NT2/D1 (cell line): ENCODE results near the gene CDC42EP5.
"Not testable (repeated sequence)": the region's sequence is repeated elsewhere in the genome, so short reads cannot be mapped to it uniquely, and the experiment has no call there.

Source experiments
- DNase-seq: peaks from one replicate; pipeline ENCODE4 v3.0.0-alpha.2; 2011; ENCODE audit warnings: low read depth, low spot score
- H3K27me3 ChIP-seq: 2 replicates; pipeline ENCODE4 v1.6.0; 2011; ENCODE audit warnings: mild to moderate bottlenecking; ENCODE audit not compliant: insufficient read length, insufficient read depth
- H3K36me3 ChIP-seq: 2 replicates; pipeline ENCODE4 v1.6.1; 2011; ENCODE audit warnings: mild to moderate bottlenecking, low read length, mixed read lengths; ENCODE audit not compliant: insufficient read depth, insufficient read length
- H3K4me1 ChIP-seq: 2 replicates; pipeline ENCODE4 v1.5.1; 2011; ENCODE audit not compliant: insufficient read depth, insufficient read length
- H3K4me3 ChIP-seq: 2 replicates; pipeline ENCODE4 v1.5.1; 2011; ENCODE audit warnings: low read depth; ENCODE audit not compliant: insufficient read length
- H3K9ac ChIP-seq: 2 replicates; pipeline ENCODE4 v1.6.0; 2011; ENCODE audit warnings: low read depth; ENCODE audit not compliant: insufficient read length
- H3K9me3 ChIP-seq: 2 replicates; pipeline ENCODE4 v1.5.1; 2011; ENCODE audit warnings: mild to moderate bottlenecking, low read length; ENCODE audit not compliant: insufficient read depth
- SUZ12 ChIP-seq: IDR thresholded peaks from 2 replicates; pipeline ENCODE4 v1.6.1; 2011; ENCODE audit not compliant: insufficient read length, insufficient read depth; ENCODE audit errors: extremely low read depth
- YY1 ChIP-seq: IDR thresholded peaks from 2 replicates; pipeline ENCODE4 v1.6.1; 2011; ENCODE audit not compliant: insufficient read length, insufficient read depth
- ZNF274 ChIP-seq: IDR thresholded peaks from 2 replicates; pipeline ENCODE4 v1.6.1; 2011; ENCODE audit warnings: mild to moderate bottlenecking, low read depth, low read length

The CDC42EP5 gene

GRCh38 chr19:54473071-54473891, at the start of gene CDC42EP5:
Gene CDC42EP5, minus strand, starts transcription at chr19:54473296. Its CDS starts 7,749 bp downstream, at chr19:54465547.
- H3K9ac ChIP-seq = peak within 1 kb of the TSS; percentile 61
- H3K36me3 ChIP-seq = no peaks in the 10 kb centered on the region
- peak within 1 kb of the TSS; percentile 2 for H3K4me3 ChIP-seq
- DNase-seq = no peak
- H3K9me3 ChIP-seq = no peaks in the 10 kb centered on the region
- TF ChIP-seq SUZ12 (no peak), YY1 (no peak), ZNF274 (no peak)
- H3K27me3 ChIP-seq = no peaks in the 10 kb centered on the region
- H3K4me1 ChIP-seq = peaks cover 8% of the 10 kb centered on the region

GRCh38 chr19:54521860-54522513, 48.9 kb upstream of the CDC42EP5 start:
- no peak for TF ChIP-seq SUZ12
- TF ChIP-seq ZNF274 = no peak
- no peak for TF ChIP-seq YY1
- Histone ChIP-seq H3K9me3 (no peaks in the 10 kb centered on the region), H3K36me3 (no peaks in the 10 kb centered on the region), H3K27me3 (no peaks in the 10 kb centered on the region), H3K4me1 (no peaks in the 10 kb centered on the region), H3K9ac (no peak overlapping the region), H3K4me3 (no peak overlapping the region)
- no peak for DNase-seq

- Histone ChIP-seq H3K9me3 (no peaks in the 10 kb centered on the region), H3K27me3 (no peaks in the 10 kb centered on the region), H3K4me1 (no peaks in the 10 kb centered on the region), H3K4me3 (no peak overlapping the region), H3K9ac (no peak overlapping the region), H3K36me3 (no peaks in the 10 kb centered on the region)
- DNase-seq = no peak
- TF ChIP-seq SUZ12 = no peak
- TF ChIP-seq YY1 = no peak
- TF ChIP-seq ZNF274 = no peak
Observed at GRCh38 chr19:54521022-54521859, 48.1 kb upstream of the CDC42EP5 start.

- H3K9ac ChIP-seq = no peak overlapping the region
Observed at GRCh38 chr19:54518844-54519243, 45.7 kb upstream of the CDC42EP5 start.

GRCh38 chr19:54517483-54517882, 44.4 kb upstream of the CDC42EP5 start:
- H3K4me3 ChIP-seq = no peak overlapping the region
- H3K27me3 ChIP-seq = peaks cover 14% of the 10 kb centered on the region
- no peak for TF ChIP-seq ZNF274
- no peak for TF ChIP-seq SUZ12
- TF ChIP-seq YY1 = no peak
- H3K4me1 ChIP-seq = no peaks in the 10 kb centered on the region
- DNase-seq = peak; percentile 57
- H3K9ac ChIP-seq = no peak overlapping the region
- no peaks in the 10 kb centered on the region for H3K9me3 ChIP-seq
- H3K36me3 ChIP-seq = no peaks in the 10 kb centered on the region

More at GRCh38 chr19:54518844-54519243, 45.7 kb upstream of the CDC42EP5 start:
- H3K27me3 ChIP-seq = peaks cover 14% of the 10 kb centered on the region
- TF ChIP-seq YY1 = no peak
- no peak for TF ChIP-seq ZNF274
- no peak for TF ChIP-seq SUZ12
- H3K4me3 ChIP-seq = no peak overlapping the region
- DNase-seq = no peak
- no peaks in the 10 kb centered on the region for H3K4me1 ChIP-seq
- H3K9me3 ChIP-seq = no peaks in the 10 kb centered on the region
- no peaks in the 10 kb centered on the region for H3K36me3 ChIP-seq

- Histone ChIP-seq H3K4me3 (no peak overlapping the region), H3K9me3 (no peaks in the 10 kb centered on the region), H3K27me3 (peaks cover 14% of the 10 kb centered on the region), H3K9ac (no peak overlapping the region), H3K4me1 (no peaks in the 10 kb centered on the region), H3K36me3 (no peaks in the 10 kb centered on the region)
- DNase-seq = no peak
- TF ChIP-seq YY1 = no peak
- no peak for TF ChIP-seq SUZ12
- no peak for TF ChIP-seq ZNF274
Observed at GRCh38 chr19:54515156-54515555, 42.1 kb upstream of the CDC42EP5 start.

GRCh38 chr19:54509200-54509940, 36.3 kb upstream of the CDC42EP5 start:
- not testable (repeated sequence) for H3K4me3 ChIP-seq, H3K36me3 ChIP-seq, H3K9me3 ChIP-seq, H3K9ac ChIP-seq, H3K4me1 ChIP-seq, H3K27me3 ChIP-seq, DNase-seq

- H3K4me1 ChIP-seq, H3K9me3 ChIP-seq, H3K4me3 ChIP-seq, DNase-seq, H3K27me3 ChIP-seq, H3K9ac ChIP-seq, H3K36me3 ChIP-seq: not testable (repeated sequence)
Observed at GRCh38 chr19:54508487-54508886, 35.4 kb upstream of the CDC42EP5 start.
